Loucy (cell line): ENCODE data around the gene CD34.

ENCODE experiments used
- EZH2phosphoT487 ChIP-seq: fragments of 200-600 bp; IDR thresholded peaks from 2 replicates; pipeline ENCODE4 v1.6.1; 2018; ENCODE audit warnings: antibody characterized with exemption, mild to moderate bottlenecking, moderate library complexity, borderline replicate concordance
- TF ChIP-seq, protein P1 (sequence below): fragments of 200-600 bp; sonication (generic); conservative IDR thresholded peaks from 2 replicates; pipeline ENCODE4 v1.5.1; 2014; ENCODE audit warnings: mild to moderate bottlenecking, antibody characterized with exemption, low read length

DNA sequence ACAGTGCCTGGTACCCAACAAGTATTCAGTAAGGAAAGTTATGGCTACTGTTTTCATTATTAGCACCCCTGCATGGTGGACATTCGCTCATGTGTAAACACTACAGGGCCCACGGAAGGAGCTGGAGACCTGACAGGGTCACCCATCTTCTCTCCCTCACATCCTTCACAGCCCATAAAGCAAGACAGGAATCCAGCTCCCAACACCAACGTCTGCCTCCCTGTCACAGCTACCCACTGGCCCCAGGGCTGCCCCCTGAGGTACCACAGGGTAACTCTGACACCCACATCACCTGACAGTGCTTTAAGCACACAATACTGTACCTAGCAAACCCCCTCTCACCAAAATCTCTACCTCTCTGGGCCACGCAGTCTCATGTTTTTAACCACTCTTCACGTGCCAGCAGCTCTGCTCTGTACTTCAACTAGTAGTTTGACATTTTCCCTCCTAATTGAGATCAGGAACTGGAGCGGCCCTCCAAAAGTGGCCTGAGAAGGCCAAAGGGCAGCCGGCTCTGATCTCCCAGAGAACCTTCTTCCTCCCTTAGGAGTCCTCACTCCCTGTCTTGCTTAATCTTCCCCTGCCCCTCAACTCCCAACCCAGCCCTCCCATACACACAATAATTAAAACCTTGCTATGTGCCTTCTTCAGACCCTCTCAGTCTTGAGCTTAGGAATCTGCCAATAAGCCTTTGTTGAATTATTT, 76.8 kb downstream of the CD34 start:
- TF ChIP-seq, protein P1, sequence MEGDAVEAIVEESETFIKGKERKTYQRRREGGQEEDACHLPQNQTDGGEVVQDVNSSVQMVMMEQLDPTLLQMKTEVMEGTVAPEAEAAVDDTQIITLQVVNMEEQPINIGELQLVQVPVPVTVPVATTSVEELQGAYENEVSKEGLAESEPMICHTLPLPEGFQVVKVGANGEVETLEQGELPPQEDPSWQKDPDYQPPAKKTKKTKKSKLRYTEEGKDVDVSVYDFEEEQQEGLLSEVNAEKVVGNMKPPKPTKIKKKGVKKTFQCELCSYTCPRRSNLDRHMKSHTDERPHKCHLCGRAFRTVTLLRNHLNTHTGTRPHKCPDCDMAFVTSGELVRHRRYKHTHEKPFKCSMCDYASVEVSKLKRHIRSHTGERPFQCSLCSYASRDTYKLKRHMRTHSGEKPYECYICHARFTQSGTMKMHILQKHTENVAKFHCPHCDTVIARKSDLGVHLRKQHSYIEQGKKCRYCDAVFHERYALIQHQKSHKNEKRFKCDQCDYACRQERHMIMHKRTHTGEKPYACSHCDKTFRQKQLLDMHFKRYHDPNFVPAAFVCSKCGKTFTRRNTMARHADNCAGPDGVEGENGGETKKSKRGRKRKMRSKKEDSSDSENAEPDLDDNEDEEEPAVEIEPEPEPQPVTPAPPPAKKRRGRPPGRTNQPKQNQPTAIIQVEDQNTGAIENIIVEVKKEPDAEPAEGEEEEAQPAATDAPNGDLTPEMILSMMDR: no peak
- no peak for TF ChIP-seq EZH2phosphoT487
